22Rv1 (cell line): ENCODE measurements around the gene IRF2BPL.

Experiments used
- CTCF ChIP-seq: fragments of 450-650 bp; IDR thresholded peaks from 2 replicates; pipeline ENCODE4 v1.5.1; 2017; ENCODE audit warnings: mild to moderate bottlenecking
- ZFX ChIP-seq: fragments of 450-650 bp; IDR thresholded peaks from 2 replicates; pipeline ENCODE4 v1.6.1; 2017; ENCODE audit warnings: antibody characterized with exemption, borderline replicate concordance

GRCh38 chr14:77008541-77008940, 20.0 kb downstream of the IRF2BPL start:
- TF ChIP-seq CTCF (no peak), ZFX (no peak)
